ENCODE measurements around the gene ISM1. TPM values are rescaled to one million over a fixed set of nuclear protein-coding genes. Genes with fewer than 3 reads are reported as not detected.

The ISM1 gene
- total and polyA plus RNA-seq, 8 donors, result 0.52 to 5.6 (median 1.7) TPM

GRCh38 chr20:13205425-13205824, 15.6 kb upstream of the ISM1 start:
- H3K4me1 ChIP-seq, result no peaks in the 10 kb centered on the region
- WGBS, 2 donors, result 77 to 78% methylated on average over 4 of the region's 4 CpGs
- no peak for TF ChIP-seq CTCF (IDR thresholded peaks at IDR 0.05)
- ATAC-seq (no peak), DNase-seq (no peak), FAIRE-seq (no peak)
- no peak overlapping the region for H3K4me3 ChIP-seq
- no peaks in the 10 kb centered on the region for H3K9me3 ChIP-seq
- intact Hi-C loops (cut with DNase I), result no loop called here
- no peaks in the 10 kb centered on the region for H3K36me3 ChIP-seq
- H3K27ac ChIP-seq, result no peak overlapping the region
- H3K27me3 ChIP-seq, result no peaks in the 10 kb centered on the region

DNA sequence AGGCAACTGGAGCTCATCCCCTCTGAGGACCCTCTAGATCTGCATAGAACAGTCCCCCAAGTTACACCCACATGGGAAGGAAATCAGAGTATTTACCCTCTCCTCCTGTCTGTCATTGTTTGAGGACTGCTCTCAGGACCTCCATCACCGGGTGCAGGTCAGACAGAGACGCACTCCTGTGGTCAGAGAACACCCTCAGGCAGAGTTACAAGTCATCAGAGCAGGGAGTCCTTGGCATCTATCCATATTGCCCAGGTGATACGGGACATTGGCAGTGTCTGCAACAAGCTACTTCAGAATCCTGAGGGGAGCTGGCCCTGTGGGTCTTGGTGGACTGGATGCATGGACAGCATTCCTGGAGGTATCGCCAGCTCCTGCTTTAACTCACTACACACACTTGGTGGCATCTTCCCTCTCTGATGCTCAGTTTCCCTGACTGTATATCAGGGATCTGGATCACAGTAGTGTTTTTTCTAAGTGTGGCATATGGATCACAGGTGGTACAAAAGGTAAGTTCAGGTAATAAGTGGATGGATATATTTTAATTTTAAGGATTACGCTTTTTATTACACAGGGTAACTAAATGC, 15.1 kb upstream of the ISM1 start:
- H3K27ac ChIP-seq, result no peak overlapping the region
- TF ChIP-seq CTCF (IDR thresholded peaks at IDR 0.05), result no peak
- H3K27me3 ChIP-seq, result no peaks in the 10 kb centered on the region
- no peak for ATAC-seq
- DNase-seq, result no peak
- no peaks in the 10 kb centered on the region for H3K9me3 ChIP-seq
- no peak overlapping the region for H3K4me3 ChIP-seq
- intact Hi-C loops (cut with DNase I), result no loop called here
- no peak for FAIRE-seq
- WGBS, 2 donors, result 72 to 84% methylated on average over 5 of the region's 5 CpGs
- no peaks in the 10 kb centered on the region for H3K36me3 ChIP-seq
- H3K4me1 ChIP-seq, result no peaks in the 10 kb centered on the region

DNA sequence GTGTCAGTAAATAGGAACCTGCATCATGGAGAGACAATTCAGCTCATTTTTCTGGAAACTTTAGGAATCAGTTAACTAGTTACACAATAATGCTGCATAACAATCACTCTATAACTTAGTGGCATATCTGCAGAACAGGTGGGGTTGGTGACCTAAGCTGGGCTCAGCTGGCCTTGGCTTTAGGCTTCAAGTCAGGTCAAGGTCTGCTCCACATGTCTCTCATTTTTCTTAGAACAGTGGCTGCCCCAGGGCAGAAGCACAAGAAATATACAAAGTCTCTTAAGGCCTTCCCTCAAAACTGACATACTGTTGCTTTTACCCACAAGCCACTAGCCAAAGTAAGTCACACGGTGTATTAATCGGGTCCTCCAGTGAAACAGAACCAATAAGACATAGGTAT, 14.1 kb upstream of the ISM1 start:
- no peak for ATAC-seq
- Histone ChIP-seq H3K4me1 (no peaks in the 10 kb centered on the region), H3K9me3 (no peaks in the 10 kb centered on the region), H3K36me3 (no peaks in the 10 kb centered on the region), H3K27me3 (no peaks in the 10 kb centered on the region), H3K27ac (no peak overlapping the region), H3K4me3 (no peak overlapping the region)
- FAIRE-seq, result no peak
- DNase-seq, result no peak
- intact Hi-C loops (cut with DNase I), result no loop called here
- 94 to 97% methylated on average over 2 of the region's 2 CpGs for WGBS, 2 donors
- no peak for TF ChIP-seq CTCF (IDR thresholded peaks at IDR 0.05)

DNA sequence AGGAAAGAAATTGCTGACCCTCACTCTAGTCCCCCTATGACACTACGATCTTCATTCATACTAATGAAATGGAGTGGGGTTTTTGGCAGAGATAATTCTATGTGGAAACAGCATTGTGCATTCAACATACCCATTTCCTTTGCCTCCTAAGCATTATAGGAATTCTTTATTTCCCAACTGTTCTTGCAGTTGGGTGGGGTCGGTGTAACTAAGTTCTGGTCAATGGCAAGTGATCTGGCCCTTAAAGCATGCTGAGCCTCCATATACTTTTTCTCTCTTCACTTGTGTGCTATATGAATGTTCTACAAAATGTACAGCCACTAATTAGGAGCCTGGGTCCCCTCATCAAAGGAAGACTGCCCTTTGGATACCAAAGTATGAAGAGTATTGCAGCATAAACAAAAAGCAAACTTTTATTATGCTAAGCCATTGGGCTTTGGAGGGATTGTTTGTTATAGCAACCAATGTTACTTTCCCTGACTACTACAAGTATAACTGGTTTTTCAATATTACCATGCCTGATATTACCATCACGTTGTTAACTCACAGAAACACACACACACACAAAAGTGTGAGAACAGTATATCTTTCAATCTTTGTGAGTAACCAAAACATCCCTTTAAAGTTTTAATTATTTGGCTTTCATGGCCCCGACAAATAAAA, 9.0 kb upstream of the ISM1 start:
- Histone ChIP-seq H3K4me3 (no peak overlapping the region), H3K4me1 (no peaks in the 10 kb centered on the region), H3K27ac (no peak overlapping the region), H3K9me3 (no peaks in the 10 kb centered on the region), H3K36me3 (no peaks in the 10 kb centered on the region), H3K27me3 (peaks cover 0 to 4% (median 0%) of the 10 kb centered on the region in 4 donors)
- intact Hi-C loops (cut with DNase I), result no loop called here
- no peak for DNase-seq
- no peak for ATAC-seq
- TF ChIP-seq CTCF (IDR thresholded peaks at IDR 0.05), result no peak
- WGBS, 2 donors, result 65 to 88% methylated on average over 4 of the region's 4 CpGs
- FAIRE-seq, result no peak

GRCh38 chr20:13212750-13213149, 8.3 kb upstream of the ISM1 start:
- intact Hi-C loops (cut with DNase I), result no loop called here
- H3K27me3 ChIP-seq, result peaks cover 0 to 4% (median 0%) of the 10 kb centered on the region in 4 donors
- no peak for ATAC-seq
- no peaks in the 10 kb centered on the region for H3K36me3 ChIP-seq
- H3K4me3 ChIP-seq, result no peak overlapping the region
- H3K9me3 ChIP-seq, result no peaks in the 10 kb centered on the region
- no peak for TF ChIP-seq CTCF (IDR thresholded peaks at IDR 0.05)
- no peaks in the 10 kb centered on the region for H3K4me1 ChIP-seq
- FAIRE-seq, result no peak
- H3K27ac ChIP-seq, result no peak overlapping the region
- no peak for DNase-seq
- 68 to 80% methylated on average over 5 of the region's 5 CpGs for WGBS, 2 donors

Data from pancreas (tissue), 10 donors.